ENCODE data around the gene ZNG1F.
A peak's percentile ranks its signal among the peaks of the same experiment; 100 is the strongest.
"Not testable (repeated sequence)": the region's sequence is repeated elsewhere in the genome, so short reads cannot be mapped to it uniquely, and the experiment has no call there.

ZNG1F gene

GRCh38 chr9:41123396-41123795, 65.7 kb downstream of the ZNG1F start:
- not testable (repeated sequence) for DNase-seq (ENCODE audit: low spot score)

GRCh38 chr9:41120696-41121095, 68.4 kb downstream of the ZNG1F start:
- not testable (repeated sequence) for DNase-seq (ENCODE audit: low spot score)

- not testable (repeated sequence) for DNase-seq (ENCODE audit: low spot score)
Measured at GRCh38 chr9:41119719-41120118, 69.4 kb downstream of the ZNG1F start.

GRCh38 chr9:41119311-41119710, 69.8 kb downstream of the ZNG1F start:
- not testable (repeated sequence) for DNase-seq (ENCODE audit: low spot score)

GRCh38 chr9:41113348-41113747, 75.8 kb downstream of the ZNG1F start:
- DNase-seq (ENCODE audit: low spot score), result not testable (repeated sequence)

DNA sequence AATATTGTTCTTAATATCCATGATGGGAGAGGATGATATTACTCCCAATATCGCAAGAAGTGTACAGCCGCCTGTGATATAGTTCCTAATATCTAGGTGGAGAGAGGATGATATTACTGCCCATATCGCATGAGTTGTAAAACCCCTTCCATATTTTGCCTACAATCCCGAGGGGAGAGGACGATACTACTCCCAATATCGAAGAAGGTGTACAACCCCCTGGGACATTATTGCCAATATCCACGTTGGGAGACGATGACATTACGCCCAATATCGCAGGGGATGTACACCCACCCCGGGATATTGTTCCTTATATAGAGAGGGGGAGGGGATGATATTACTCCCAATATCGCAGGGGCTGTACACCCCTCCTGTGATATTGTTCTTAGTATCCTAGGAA, 77.7 kb downstream of the ZNG1F start:
- not testable (repeated sequence) for DNase-seq (ENCODE audit: low spot score)

DNA sequence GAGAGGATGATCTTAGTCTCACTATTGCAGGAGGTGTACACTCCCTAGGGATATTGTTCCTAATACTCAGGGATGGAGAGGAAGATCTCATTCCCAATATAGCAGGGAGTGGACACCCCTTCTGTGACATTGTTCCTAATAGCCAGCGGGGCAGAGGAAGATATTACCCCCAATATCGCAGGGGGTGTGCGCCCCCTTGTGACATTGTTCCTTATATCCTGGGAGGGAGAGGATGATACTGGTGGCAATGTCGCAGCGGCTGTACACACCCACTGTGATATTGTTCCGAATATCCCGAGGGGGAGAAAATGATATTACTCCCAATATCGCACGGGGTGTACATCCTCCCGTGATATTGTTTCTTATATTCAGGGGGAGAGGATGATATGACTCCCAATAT, 78.2 kb downstream of the ZNG1F start:
- DNase-seq (ENCODE audit: low spot score), result peak; percentile 44

- not testable (repeated sequence) for DNase-seq (ENCODE audit: low spot score)
Measured at GRCh38 chr9:41109253-41109652, 79.9 kb downstream of the ZNG1F start.

GRCh38 chr9:41108816-41109215, 80.3 kb downstream of the ZNG1F start:
- peak; percentile 25 for DNase-seq (ENCODE audit: low spot score)

DNA sequence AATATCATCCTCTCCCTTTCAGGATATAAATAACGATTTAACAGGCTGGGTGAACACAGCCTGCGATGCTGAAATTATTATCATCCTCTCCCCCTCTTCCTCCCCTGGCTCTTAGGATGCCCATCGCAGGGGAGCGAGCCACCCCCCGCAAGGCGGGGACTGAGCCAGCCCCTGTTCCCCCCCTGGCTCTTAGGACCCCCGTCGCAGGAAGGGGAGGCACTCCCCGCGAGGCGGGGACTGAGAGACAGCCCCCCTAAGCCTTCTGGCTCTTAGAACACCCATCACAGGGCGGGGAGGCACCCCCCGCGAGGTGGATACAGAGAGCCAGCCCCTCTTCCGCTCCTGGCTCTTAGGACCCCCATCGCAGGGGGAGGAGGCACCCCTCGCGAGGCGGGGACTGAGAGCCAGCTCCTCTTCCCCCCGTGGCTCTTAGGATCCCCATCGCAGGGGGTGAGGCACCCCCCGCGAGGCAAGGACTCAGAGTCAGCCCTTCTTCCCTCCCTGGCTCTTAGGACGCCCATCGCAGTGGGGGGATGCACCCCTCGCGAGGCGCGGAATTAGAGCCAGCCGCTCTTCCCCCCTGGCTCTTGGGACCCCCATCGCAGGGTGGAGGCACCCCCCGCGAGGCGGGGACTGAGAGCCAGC, 82.5 kb downstream of the ZNG1F start:
- DNase-seq (ENCODE audit: low spot score), result not testable (repeated sequence)

GRCh38 chr9:41105557-41106253, 83.4 kb downstream of the ZNG1F start:
- DNase-seq (ENCODE audit: low spot score), result not testable (repeated sequence)

DNA sequence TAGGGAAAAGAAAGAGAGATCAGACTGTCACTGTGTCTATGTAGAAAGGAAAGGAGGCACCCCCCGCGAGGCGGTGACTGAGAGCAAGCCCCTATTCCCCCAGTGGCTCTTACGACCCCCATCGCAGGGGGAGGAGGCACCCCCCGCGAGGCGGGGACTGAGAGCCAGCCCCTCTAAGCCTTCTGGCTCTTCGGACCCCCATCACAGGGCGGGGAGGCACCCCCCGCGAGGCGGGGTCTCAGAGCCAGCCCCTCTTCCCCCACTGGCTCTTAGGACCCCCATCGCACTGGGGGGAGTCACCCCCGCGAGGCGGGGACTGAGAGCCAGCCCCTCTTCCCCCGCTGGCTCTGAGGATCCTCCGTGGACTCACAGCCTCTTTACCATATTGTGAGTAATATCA, 84.6 kb downstream of the ZNG1F start:
- DNase-seq (ENCODE audit: low spot score), result not testable (repeated sequence)

GRCh38 chr9:41100508-41100907, 88.6 kb downstream of the ZNG1F start:
- DNase-seq (ENCODE audit: low spot score), result not testable (repeated sequence)

DNA sequence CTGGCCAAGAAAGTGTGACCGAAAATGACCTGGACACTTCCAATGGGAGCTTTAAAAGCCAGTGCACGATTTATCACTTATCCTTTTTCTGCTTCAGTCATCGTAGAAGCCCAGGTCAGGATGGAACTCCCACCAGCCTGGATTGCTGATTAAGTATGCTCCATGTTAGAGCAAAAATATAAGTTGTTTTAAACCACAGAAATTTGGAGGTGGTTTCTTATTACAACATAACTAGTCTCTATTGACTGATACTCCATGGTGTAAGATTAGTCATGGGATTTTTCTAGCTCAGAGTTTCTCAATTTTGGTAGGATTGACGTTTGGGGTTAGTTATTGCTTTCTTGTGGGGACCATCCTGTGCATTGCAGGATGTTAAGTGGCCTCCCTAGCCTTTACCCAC, 90.4 kb downstream of the ZNG1F start:
- DNase-seq (ENCODE audit: low spot score), result not testable (repeated sequence)

- DNase-seq (ENCODE audit: low spot score), result not testable (repeated sequence)
Measured at GRCh38 chr9:41095060-41095459, 94.1 kb downstream of the ZNG1F start.

DNA sequence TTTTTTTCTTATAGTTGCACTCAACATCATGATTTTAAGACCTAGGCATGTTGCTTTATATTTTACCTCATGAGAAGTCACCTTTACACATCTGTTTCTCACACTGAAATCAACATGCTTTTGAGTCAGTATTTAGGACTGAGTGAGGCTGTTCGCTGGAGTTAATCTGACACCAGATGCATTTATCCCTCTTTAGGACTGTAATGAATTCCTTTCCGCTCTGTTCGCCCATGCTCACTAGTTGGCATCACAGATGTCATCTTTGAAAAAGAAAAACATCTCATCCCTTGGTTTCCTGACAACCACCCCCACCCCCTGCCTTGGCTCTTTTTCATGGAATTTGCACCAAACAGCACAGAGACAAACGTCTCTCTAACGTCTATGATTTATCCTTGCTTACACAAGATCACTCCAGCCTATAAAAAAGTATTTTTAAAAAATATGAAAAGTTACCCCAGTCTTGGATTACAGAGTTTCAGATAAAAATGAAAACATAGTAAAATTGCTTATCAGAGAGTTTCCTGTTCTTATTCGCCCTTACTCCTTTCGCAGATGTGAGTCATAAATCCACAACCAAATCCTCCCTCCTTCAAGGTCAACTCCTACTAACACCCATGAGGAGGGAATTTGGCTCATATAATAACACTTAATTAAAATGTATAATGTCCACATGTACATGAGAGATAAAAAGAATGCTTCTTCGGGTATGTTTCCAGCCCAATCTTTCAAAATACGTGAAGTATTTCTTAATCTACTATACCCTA, 94.9 kb downstream of the ZNG1F start:
- not testable (repeated sequence) for DNase-seq (ENCODE audit: low spot score)

- not testable (repeated sequence) for DNase-seq (ENCODE audit: low spot score)
Measured at GRCh38 chr9:41090922-41091321, 98.2 kb downstream of the ZNG1F start.

- not testable (repeated sequence) for DNase-seq (ENCODE audit: low spot score)
Measured at GRCh38 chr9:41090386-41090785, 98.7 kb downstream of the ZNG1F start.

DNA sequence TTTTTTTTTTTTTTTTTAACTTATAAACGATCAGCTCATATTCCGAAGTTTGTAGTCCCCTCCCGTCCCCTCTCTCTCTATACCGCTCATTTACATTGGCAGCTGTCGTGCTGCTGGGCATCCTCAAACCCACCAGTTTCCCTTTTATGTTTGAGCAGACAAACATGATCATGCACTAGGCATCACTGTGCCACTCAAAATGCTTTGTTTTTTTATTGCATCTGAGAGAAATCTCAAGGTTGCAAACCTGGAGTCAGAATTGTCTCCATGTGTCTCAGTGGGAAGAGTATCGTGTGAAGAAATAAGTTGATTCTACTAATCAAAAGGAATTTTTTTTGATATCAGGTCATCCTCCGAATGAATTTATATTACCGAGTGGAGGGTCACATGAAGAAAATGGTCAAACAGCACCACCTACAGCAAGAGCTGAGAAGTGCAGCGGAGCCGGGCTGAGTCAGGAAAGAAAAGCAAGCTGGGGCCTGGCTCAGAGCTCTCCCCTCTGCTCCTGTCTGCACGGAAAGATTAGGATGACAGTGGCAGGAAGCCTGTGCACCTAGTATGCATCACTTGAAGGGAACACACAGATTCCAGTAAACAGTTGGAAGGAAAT, 100.6 kb downstream of the ZNG1F start:
- DNase-seq (ENCODE audit: low spot score), result not testable (repeated sequence)

- not testable (repeated sequence) for DNase-seq (ENCODE audit: low spot score)
Measured at GRCh38 chr9:41087929-41088328, 101.2 kb downstream of the ZNG1F start.

- DNase-seq (ENCODE audit: low spot score), result not testable (repeated sequence)
Measured at GRCh38 chr9:41087157-41087780, 101.8 kb downstream of the ZNG1F start.

DNA sequence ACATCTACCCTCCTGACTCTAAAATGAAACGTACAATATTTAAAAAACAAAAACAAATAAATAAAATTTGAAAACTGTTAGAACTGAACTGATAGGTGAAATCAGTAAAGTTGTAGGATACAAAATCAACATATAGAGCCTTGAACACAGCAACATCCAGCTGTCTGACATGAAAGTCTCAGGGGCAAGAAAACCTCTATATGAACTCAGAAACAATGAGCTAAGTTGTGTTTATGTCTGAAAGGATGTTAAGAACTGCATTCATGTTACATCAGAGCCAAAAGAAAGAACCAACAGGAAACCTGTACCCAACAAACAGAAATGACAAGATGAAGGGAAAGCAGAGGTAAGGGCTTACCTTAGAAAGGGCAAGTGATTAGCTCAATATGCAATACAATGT, 102.4 kb downstream of the ZNG1F start:
- DNase-seq (ENCODE audit: low spot score), result not testable (repeated sequence)
